ENCODE results near the gene MACROD1.

Gene MACROD1

GRCh38 chr11:64000740-64001483 is 165.0 kb downstream of the MACROD1 start:
- in situ Hi-C loops (cut with MboI; ENCODE audit: low pct_unique_long_range_greater_than_20kb, low sequenced_read_pairs, unreplicated experiment) = no loop called here
- no peak for TF ChIP-seq CTCF (IDR thresholded peaks at IDR 0.05; ENCODE audit: extremely low read depth, insufficient read depth, missing control alignments)
- DNase-seq (ENCODE audit: low spot score) = no peak

- DNase-seq (ENCODE audit: low spot score) = peak; percentile 95
- in situ Hi-C loops (cut with MboI; ENCODE audit: low pct_unique_long_range_greater_than_20kb, low sequenced_read_pairs, unreplicated experiment) = no loop called here
- peak; percentile 92 for TF ChIP-seq CTCF (IDR thresholded peaks at IDR 0.05; ENCODE audit: extremely low read depth, insufficient read depth, missing control alignments)
Observed at GRCh38 chr11:64000026-64000739, 165.7 kb downstream of the MACROD1 start.

GRCh38 chr11:63999349-64000025 is 166.4 kb downstream of the MACROD1 start:
- in situ Hi-C loops (cut with MboI; ENCODE audit: low pct_unique_long_range_greater_than_20kb, low sequenced_read_pairs, unreplicated experiment) = loop anchor here (25.0 kb wide), 1 partner anchor 163 kb away; the partner anchor contains the start of gene MACROD1
- peak; percentile 88 for DNase-seq (ENCODE audit: low spot score)
- no peak for TF ChIP-seq CTCF (IDR thresholded peaks at IDR 0.05; ENCODE audit: extremely low read depth, insufficient read depth, missing control alignments)

GRCh38 chr11:63998558-63999348 is 167.2 kb downstream of the MACROD1 start:
- no peak for TF ChIP-seq CTCF (IDR thresholded peaks at IDR 0.05; ENCODE audit: extremely low read depth, insufficient read depth, missing control alignments)
- in situ Hi-C loops (cut with MboI; ENCODE audit: low pct_unique_long_range_greater_than_20kb, low sequenced_read_pairs, unreplicated experiment) = loop anchor here (25.0 kb wide), 1 partner anchor 164 kb away; the partner anchor contains the start of gene MACROD1
- peak; percentile 56 for DNase-seq (ENCODE audit: low spot score)

- no peak for TF ChIP-seq CTCF (IDR thresholded peaks at IDR 0.05; ENCODE audit: extremely low read depth, insufficient read depth, missing control alignments)
- no peak for DNase-seq (ENCODE audit: low spot score)
- in situ Hi-C loops (cut with MboI; ENCODE audit: low pct_unique_long_range_greater_than_20kb, low sequenced_read_pairs, unreplicated experiment) = loop anchor here (25.0 kb wide), 1 partner anchor 164 kb away; the partner anchor contains the start of gene MACROD1
Observed at GRCh38 chr11:63997801-63998337, 168.0 kb downstream of the MACROD1 start.
